HG03039 (cell line): ENCODE results near the gene BARHL2.

Experiments
- ATAC-seq: cut with Tn5 transposase; IDR thresholded peaks from one replicate; pipeline ENCODE4 v1.9.1; 2021; ENCODE audit warnings: mild to moderate bottlenecking, moderate library complexity; ENCODE audit not compliant: unreplicated experiment

BARHL2 gene

GRCh38 chr1:90716552-90717355 is at the start of gene BARHL2:
TSS of gene BARHL2 (minus strand) at chr1:90717302. CDS start at chr1:90717195, 107 bp downstream.
- no peak for ATAC-seq

GRCh38 chr1:90763930-90764329 is 46.8 kb upstream of the BARHL2 start:
- no peak for ATAC-seq

DNA sequence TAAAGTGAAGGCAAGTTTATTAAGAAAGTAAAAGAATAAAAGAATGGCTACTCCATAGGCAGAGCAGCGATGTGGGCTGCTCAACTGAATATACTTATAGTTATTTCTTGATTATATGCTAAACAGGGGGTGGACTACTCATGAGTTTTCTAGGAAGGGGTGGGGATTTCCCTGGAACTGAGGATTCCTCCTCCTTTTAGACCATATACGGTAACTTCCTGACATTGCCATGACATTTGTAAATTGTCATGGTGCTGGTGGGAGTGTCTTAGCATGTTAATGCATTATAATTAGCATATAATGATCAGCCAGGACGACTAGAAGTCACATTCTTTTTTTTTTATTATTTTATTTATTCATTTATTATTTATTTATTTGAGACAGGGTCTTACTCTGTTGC is 46.4 kb upstream of the BARHL2 start:
- no peak for ATAC-seq

- ATAC-seq = no peak
These were observed 44.9 kb upstream of the BARHL2 start for GRCh38 chr1:90761781-90762589.

- ATAC-seq = no peak
These were observed 44.1 kb upstream of the BARHL2 start for GRCh38 chr1:90761156-90761555.

- ATAC-seq = no peak
These were observed 36.5 kb upstream of the BARHL2 start for GRCh38 chr1:90753556-90753955.

DNA sequence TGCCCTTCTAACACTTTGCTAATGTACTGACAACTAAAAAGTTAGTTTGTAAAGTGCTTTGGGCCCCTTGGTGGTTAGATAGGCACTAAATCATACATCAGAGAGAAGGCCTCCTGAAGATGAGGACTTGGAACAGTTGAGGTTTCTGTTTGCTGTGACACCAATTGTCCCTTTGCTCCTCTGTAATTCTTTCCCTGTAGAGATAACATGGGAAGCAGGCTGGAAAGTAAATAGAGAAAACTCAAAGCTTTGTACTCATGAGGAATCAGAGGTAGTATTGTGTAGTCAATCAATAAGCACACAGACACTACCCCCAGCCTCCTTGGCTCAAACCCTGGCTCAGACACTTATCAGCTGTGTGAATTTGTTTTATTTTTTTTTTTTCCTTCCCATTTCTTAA is 31.6 kb upstream of the BARHL2 start:
- no peak for ATAC-seq

DNA sequence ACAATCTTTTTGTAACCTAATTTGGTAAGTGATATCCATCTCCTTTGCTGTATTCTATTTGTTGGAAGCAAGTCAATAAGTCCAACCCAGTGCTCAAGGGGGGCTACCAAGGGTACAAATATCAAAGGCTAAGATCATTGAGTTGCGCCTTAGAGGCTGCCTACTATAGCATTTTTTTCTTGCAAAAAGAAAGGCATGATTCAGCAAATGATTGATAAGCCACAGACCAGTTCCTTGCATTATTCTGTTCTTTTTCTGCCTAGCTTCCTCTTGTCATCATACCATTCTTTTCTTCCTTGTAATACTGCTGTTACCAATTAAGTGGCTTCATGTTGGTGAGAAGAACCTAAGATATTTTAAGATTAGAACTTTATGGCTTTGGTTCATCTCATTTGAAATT is 29.8 kb upstream of the BARHL2 start:
- no peak for ATAC-seq

- ATAC-seq = no peak
These were observed 28.9 kb upstream of the BARHL2 start for GRCh38 chr1:90745972-90746371.

DNA sequence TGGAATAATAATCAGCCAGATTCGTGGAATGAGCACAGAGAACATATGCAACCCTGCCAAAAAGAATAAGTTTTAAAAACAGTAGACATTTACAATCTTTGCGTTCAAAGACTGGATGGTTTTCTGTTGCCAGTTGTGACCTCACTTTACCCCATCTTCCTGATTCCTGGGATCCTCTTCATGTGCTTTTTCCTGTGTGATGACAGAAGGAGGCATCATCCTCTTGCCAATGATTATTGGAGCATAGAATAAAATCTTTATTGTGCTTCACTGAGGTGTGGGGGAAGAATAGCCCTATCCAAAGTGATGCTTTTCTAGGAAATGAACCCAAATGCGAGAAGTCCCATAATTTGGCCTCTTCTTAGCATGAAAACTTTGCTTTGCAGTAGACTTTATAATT is 15.0 kb upstream of the BARHL2 start:
- no peak for ATAC-seq

- no peak for ATAC-seq
These were observed 14.4 kb upstream of the BARHL2 start for GRCh38 chr1:90731382-90732050.

DNA sequence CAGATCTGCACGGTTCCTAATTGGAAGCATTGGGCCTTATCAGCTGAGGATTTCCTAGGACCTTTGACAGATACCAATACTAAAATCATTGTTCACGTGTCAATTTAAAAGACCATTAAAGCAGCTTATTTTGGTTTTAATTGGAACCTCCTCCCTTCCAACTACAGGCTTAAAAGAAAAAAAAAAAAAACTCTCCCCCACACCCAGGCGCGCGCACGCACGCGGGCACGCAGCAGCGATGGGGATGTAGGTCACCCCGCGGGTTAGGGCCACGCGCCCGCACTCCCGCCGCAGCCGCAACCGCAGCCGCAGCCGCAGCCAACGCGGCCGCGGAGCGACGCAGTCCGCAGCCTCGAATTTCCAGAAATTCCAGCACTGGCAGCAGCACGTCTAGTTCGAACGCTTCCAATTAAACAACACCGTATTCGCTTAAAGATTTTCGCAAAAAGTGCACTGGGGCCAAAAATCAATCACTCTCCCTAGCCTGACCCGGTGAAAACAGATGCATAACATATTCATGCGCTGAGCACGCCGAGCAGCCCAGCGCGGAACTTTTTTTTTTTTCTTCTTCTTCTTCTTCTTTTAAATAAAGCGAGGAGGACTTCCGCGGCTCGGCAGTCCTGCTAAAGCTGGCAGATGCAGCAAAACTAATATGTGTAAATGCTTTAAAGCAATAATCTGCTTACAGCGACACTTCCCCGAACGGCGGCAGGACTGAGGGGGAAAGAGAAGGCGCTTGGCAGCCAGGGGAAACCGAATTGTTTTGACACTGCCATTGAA is 13.3 kb upstream of the BARHL2 start:
- no peak for ATAC-seq

DNA sequence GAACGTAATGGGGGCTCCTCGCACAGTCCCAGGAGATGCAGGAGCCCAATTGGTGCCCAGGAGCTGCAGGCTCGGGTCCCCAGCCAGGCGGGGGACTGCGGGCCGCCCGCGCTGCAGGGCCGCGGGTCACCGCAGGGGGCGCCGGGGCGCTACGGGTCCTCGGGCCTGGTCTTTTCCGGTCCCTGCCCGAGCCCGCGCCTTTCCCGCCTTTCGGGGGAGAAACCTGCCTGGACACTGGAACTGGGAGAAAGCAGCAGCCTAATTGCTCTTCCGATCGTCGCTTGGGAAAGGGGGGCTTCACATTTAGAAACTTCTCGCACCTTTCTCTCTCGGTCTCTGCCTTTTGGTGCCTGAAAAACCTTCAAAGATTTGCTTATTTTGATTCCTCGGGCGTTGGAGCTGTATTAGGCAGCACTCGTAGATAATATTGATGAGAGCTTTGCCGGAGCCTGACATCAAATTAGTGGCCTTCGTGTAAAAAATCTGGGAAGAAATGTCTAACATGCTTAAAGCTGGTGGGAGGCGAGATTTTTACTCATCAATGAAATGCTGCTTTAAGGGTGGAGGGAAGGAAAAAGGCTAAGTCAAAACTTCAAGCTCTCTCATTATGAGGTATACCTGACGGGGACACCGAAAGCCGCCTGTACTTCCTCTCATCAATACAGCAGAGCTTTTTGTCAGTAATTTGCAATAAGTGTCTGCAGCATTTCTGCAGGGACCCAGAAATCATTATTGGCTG is 12.6 kb upstream of the BARHL2 start:
- ATAC-seq = no peak

DNA sequence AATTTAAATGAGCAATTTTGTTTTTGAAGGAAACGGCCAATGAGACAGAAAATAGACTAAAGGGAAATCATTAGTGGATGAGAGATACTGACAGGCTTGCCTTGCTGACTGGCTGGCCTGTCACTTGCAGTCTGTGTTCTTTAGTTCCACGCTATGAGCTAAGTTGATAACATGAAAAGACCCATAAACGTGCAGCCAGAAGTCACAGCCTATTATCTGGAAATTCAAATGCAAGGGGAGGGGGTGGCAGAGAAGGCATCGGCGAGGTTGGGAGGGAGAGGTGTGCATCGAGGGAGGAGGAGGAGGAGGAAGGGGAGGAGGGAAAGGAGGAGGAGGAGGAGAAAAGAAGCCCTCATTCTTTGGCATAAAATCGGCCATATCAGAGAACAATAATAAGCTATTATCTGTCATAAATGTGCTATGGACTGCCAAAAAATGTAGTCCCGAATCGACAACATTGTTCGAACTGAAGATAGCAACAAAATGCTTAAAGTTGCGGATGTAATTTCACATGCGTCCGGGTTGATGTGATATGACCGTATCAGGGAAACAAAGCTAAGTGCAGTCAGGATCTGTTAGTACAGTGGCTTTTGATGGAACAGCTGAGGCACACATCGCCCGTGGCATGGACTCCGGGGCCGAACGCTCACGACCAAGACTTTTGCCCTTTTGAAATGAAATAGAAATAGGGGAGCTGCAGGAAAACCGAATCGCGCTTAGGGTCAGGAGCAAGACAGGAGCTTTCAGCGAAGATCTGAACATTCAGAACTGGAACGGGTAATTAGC is 11.6 kb upstream of the BARHL2 start:
- ATAC-seq = no peak

DNA sequence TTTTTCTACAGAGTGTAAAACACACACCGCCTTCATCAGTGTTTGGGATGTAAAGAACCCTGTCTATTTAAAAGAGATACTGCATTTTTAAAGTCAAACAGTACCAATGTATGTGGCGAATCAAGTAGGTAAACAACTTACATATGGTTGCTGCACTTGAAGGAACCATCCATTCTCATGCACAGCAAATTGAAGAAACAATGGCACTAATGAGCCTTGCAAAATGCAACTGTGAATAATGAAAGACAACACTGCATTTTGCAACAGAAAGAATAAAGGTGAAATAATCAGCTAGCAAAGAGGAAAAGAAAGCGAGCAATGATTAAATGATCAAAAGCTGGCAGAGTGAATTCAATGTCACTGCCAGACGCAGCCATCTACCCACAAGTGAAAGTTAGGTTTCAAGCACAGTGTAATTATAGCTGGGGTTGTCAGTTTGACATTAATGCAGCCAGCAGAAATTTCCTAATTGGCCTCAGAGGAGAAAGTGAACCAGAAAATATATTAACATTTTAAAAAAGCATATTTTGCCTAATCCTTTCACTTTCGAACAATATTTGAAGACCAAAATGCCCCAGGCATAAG is 10.9 kb upstream of the BARHL2 start:
- ATAC-seq = no peak

DNA sequence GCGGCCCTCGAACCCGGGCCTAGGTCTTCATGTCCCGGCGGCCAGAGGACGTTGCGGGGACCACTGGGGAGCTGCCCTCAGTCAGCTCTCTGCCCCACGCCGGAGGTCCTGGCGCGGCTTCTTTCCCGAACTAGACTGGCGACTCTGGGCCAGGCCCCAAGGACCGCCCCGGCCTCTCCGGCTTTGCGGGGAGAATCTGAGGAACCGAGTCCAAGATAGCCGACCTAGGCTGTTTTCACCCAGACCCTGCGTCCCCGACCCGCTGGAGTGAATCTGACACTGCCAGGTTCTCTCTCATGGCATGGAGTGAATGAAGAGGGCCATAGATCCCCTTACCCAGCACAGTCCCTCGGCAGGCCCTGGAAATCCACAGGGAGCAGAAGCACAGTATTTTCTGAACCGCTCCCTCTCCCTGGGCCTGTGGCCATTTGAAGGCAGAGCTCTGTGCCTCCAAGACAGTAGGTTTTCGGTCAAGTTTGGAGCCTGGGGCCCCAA is 9.9 kb upstream of the BARHL2 start:
- no peak for ATAC-seq

DNA sequence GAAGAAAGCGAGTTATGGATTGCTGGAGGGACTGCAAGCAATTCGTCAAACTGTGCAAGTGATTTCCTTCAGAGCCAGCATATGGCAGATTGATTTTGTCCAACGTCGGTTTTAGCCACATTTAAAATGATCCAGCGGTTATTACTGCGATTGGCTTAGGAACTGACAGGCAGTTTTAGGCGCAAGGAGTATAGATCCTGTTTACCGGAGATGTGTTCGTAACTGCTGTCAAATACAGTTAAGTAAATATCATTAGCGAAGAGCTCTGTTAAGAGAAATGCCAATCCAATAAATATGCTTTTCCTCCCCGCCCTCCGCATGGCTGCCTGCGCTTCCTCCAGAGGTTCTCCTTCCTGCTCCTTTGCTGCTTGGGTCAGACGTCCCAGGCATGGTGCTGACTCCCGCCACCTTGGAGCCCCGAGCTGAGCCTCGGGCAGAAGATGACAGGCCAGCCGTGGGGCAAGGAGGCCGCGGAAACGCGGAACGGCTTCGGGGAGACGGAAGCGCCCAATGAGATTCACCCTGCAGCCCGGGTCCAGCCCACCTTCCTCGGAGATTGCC is 9.4 kb upstream of the BARHL2 start:
- ATAC-seq = no peak

DNA sequence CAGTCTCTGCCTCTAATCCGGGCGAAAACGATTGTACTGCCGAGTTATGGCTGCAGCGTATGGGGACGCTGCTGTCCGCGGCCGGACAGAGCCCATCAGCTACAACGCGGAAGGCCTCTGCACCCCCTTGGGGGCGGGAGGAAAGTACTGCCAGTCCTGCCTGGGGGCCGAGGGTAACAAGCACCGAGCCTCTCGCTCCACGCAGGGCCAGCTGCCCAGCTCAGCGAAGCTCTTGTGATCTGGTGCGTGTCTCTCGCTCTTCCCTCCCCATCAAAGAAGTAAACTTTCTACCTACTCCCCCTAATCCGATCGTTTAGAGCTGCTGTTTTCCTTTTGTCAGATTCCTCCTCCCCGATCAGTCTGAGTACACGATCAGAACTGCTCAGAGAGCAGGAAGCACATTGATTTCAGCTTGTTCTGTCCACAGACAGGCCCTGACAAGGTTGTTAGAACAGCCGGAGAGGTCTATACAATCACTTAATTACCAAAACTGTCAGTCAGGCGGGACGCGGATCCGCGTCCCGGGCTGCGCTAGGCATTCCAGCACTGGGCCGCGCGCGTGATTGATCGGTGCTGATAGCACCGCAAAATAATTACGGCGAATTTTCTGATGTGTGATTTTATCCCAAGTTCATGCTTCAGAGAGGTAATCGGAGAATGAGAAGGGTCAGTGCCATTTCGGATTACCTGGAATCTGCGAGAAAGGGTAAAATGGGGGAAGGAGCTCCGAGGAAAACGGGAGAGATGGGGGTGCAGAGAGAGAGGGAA is 8.7 kb upstream of the BARHL2 start:
- no peak for ATAC-seq
